WI38 (cell line): ENCODE measurements around the gene RIT2.

ENCODE experiments used
- H3K4me3 ChIP-seq: 2 replicates; pipeline ENCODE4 v1.5.1; 2011; ENCODE audit warnings: low read depth, mild to moderate bottlenecking, control low read depth, low read length
- TF ChIP-seq, protein P1 (sequence below): IDR thresholded peaks from 2 replicates; pipeline ENCODE4 v1.5.1; 2012; ENCODE audit warnings: low read depth, mild to moderate bottlenecking, control low read depth, low read length

Gene RIT2

DNA sequence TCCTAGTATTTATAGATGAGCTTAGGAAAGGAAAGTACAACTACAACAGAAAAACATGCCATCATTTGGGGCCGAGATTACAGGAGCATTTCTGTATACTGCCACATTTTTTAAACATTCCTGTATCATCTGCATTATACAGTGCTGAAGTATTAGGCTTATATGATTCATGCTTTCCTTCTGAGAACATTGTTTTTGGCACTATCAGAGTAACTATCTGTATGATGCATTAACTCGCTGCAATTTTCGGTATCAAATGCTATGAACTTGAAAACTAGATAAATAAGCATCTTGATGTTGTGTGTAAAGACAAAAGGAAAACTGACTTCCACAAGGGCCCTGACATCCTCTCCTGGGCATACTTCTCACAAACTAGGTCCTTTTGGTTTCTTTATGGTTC, 102.0 kb downstream of the RIT2 start:
- no peak overlapping the region for H3K4me3 ChIP-seq
- TF ChIP-seq, protein P1, sequence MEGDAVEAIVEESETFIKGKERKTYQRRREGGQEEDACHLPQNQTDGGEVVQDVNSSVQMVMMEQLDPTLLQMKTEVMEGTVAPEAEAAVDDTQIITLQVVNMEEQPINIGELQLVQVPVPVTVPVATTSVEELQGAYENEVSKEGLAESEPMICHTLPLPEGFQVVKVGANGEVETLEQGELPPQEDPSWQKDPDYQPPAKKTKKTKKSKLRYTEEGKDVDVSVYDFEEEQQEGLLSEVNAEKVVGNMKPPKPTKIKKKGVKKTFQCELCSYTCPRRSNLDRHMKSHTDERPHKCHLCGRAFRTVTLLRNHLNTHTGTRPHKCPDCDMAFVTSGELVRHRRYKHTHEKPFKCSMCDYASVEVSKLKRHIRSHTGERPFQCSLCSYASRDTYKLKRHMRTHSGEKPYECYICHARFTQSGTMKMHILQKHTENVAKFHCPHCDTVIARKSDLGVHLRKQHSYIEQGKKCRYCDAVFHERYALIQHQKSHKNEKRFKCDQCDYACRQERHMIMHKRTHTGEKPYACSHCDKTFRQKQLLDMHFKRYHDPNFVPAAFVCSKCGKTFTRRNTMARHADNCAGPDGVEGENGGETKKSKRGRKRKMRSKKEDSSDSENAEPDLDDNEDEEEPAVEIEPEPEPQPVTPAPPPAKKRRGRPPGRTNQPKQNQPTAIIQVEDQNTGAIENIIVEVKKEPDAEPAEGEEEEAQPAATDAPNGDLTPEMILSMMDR = no peak

DNA sequence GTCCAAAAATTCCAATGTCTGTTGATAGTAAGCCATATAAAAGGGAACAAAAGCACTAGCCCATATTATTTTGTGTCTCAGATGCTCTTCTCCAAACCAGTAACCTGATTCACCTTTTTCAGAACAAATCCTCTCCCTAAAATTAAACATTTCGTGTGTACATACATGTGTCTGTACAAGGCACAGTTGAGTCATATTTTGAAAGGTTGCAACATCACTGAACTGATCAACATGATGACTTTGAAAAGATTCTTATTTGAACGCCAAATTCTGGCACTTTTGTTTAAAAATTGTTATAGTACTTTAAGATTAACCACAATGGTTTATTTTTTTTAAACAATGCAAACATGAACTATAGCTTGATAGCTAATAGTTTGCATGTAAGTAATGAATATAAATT, 102.5 kb downstream of the RIT2 start:
- no peak overlapping the region for H3K4me3 ChIP-seq
- TF ChIP-seq, protein P1 = no peak

DNA sequence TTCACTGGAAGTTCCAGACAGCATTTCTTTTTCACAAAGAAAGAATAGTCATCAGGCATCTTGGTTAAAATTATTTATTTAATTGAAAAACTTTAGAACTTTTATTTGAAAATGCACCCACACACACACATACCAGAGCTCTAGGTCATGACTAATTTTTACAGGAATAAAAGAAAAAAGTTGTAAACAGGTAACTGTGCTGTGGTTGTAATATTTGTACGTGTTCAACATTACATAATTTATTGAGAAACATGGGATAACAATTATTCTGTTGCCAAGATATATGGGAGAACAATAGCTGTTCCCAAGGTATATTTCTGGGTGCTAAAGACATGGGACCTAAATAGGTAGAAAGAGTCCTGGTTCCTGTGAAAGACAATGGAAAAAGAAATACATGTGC, 104.9 kb downstream of the RIT2 start:
- H3K4me3 ChIP-seq = no peak overlapping the region
- TF ChIP-seq, protein P1 = no peak

DNA sequence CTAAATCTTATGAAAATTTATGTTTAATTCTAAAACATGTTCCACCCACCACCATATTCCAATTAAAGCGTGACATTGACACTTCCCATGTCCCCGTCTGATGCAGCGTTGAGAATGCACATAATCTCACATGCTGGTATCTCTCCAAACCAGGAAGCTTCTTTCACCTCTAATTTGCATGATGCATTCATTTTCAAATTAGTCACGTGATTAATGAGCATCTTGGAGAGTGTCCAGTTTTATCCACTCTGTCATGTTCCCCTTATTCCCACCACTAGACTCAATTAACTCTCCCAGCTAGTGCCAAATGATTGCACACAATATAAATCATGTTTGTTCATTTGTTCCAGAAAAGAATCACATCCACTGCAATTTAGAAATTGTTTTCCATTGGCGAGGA, 105.8 kb downstream of the RIT2 start:
- TF ChIP-seq, protein P1 = no peak
- no peak overlapping the region for H3K4me3 ChIP-seq

DNA sequence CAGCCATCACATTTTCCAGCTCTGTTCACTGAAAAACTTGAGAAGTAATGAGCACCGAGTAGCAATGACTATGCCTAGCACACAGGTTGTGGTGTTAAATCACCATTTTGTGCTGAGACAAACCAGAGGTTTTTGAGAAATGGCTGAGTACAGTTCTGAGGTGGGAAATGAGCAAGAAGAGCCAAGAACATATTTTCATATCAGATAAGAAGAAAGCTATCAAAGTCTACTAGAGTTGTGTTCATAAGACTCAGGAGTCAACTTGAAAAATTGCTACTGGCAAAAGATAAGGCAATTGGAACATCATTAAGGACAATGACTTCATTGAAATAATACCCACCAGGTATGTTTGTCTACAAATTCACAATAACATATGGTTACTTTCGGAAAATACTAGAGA, 108.1 kb downstream of the RIT2 start:
- H3K4me3 ChIP-seq = no peak overlapping the region
- TF ChIP-seq, protein P1 = no peak

DNA sequence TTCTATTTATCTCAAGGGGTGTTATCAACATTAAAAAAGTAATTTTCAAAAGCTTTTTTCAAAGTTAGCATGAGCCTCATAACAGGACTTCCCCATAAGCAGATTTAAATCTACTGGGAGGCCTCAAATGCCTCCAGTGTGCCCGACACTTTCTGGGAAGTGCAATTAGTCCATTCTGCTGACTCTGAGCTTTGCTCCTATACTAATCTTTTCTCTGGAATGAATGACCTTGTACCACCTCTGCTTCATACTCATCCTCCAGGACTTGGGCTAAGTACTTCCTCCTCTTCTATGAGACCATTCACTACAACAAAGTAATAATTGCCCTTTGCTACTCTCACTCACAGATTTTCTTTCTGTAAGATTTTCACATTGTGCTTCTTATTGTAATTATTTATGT, 111.1 kb downstream of the RIT2 start:
- H3K4me3 ChIP-seq = no peak overlapping the region
- TF ChIP-seq, protein P1 = no peak

DNA sequence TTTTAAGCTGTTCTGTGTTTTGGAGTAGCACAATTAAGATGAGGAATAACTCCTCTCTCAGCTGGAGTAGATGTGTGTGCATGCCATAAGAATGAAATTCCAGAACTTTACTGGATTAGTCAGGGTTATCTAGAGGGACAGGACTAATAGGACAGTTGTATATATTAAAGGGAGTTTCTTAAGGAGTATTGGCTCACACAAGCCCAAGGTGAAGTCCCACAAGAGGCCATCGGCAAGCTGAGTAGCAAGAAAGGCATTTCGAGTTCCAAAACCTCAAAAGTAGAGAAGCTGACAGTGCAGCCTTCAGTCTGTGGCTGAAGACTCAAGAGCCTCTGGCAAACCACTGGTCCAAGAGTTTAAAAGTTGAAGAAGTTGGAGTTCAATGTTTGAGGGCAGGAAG, 113.7 kb downstream of the RIT2 start:
- TF ChIP-seq, protein P1 = no peak
- H3K4me3 ChIP-seq = no peak overlapping the region
